ENCODE results near the gene FSHR.
A peak's percentile ranks its signal among the peaks of the same experiment; 100 is the strongest.

Gene FSHR

DNA sequence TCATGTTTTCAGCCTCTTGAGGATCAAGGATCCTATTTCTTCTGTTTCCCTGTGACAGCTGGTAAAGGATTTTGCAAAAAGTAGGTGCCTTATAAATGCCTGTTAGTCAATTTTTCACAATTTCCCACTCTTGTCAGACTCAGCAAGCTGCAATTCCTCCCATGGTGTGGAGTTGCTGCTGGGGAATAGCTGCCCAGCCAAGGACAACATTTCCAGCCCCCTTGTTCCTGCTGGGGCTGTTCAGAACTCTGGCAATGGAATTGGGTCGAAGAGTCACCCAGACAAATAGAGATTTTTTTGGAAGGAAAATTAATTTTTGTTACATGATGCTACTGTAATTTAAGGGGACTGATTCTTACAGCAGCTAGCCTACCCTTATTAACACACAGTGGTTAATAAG, 43.7 kb downstream of the FSHR start:
- DNase-seq, result peak; percentile 19

DNA sequence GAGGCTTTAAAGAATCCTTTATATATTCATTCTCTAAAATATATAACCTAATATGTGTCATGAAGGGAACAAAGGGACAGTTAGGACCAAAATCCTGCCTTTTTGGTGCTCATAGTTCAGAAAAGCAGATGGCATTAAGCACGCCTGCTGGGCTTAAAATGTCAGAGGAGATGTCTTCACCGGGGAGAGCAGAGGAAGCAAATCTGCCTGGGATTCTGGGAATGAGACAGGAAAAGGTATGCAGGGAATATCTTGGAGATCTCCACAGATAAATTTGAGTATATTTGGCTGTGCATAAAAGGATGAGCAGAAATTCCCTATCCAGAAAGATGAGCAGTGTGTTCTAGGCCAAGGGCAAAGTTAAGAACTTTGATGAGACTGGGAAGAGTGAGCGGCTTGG, 45.5 kb downstream of the FSHR start:
- no peak for DNase-seq

GRCh38 chr2:49108436-49108835, 45.9 kb downstream of the FSHR start:
- no peak for DNase-seq

GRCh38 chr2:49105506-49105905, 48.8 kb downstream of the FSHR start:
- DNase-seq, result no peak

DNA sequence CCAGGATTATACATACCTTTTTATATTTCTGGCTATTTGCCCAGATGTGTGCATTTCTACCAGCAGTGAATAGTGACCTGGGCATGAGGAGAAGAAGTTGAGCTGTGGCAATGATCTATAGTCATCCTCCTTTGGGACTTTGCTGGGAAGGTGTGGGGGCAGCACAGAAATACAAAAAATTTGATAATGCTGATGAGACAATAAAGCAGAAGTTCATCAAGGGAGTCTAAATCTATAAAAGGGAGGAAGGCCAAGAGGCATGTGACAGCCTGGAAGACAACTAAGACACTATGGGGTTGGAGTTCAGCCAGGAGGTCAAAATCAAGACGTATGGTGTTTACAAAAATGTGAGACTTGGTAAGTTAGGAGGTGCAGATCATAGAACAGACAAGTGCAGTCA, 52.2 kb downstream of the FSHR start:
- no peak for DNase-seq

DNA sequence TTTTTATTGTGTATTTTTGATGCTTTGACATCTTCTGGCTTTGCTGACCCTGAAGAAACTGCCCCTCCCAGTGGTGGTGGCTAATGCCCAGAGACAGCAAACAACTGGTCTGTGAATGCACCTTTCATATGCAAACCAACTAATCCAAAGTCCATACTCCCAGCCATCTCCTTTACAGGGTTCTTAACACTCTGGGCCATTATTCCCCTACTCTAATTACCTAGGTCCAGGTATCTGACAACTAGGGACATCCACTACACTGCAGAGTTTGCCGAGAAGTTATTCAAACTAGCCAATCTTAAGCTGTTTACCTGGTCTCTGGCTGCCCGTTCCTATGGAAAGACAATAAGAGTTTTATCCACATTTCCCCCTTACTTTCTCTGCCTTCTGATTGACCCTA, 73.6 kb downstream of the FSHR start:
- no peak for DNase-seq

GRCh38 chr2:49070716-49071115, 83.6 kb downstream of the FSHR start:
- DNase-seq, result peak; percentile 4

- DNase-seq, result no peak
These were observed 84.5 kb downstream of the FSHR start for GRCh38 chr2:49069829-49070228.

DNA sequence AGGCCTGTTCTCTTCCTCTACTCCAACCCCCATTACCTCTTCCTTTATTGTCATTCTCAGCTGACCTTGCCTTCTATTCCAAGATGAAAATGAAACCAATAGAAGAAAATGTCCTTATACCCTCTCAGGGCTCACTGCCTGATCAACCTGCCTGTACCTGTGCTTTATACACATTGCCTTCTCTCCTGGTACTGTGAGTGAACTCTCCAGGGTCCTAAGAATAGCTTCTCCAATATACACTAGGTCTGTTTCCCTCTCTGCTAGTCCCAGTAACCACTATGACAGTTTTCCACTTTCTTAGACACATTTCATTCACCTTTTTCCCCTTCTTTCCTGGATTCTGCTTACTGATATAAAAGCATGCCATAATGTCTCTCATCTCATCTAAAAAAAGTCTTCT, 85.7 kb downstream of the FSHR start:
- DNase-seq, result no peak

- DNase-seq, result no peak
These were observed 86.3 kb downstream of the FSHR start for GRCh38 chr2:49067971-49068370.

GRCh38 chr2:49053156-49053555, 101.2 kb downstream of the FSHR start:
- DNase-seq, result no peak

DNA sequence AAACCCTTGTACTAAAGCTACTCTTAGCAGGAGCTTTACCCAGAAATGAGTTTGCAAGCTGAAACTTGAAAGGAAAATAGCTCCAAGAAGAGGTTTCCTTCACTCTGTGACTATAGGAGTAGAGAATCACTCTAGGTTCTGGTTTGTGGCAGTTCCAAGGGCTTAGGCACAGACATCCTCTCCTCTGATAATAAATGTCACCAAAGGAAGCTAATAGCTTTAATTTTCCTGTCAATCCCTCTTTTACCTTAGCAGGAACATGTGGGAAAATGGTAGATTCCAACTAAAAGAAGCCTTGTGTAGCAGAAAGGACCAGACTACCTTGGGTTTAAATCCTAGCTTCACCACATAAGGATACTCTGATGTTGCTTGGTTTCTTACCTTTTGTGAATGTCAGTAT, 104.0 kb downstream of the FSHR start:
- no peak for DNase-seq

DNA sequence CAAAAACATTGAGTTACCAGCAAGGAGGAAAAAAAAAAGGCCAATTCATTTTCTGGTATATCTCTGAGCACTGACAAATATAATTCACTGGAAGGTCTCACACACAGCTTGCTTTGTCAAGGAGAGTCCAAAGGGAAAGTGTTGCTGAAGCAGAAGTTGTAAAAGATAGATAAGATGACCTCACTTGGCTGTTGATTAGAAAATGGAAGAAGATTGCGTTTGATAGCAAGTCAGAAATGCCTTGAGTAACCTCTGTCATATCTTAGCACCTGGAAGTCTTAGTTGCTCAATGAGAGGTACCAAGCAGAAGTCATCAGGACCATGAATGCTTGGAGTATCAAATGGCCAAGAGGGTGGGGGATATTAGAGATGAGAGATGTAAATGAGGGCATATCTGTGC, 105.2 kb downstream of the FSHR start:
- no peak for DNase-seq

GRCh38 chr2:49045083-49045482, 109.2 kb downstream of the FSHR start:
- DNase-seq, result no peak

DNA sequence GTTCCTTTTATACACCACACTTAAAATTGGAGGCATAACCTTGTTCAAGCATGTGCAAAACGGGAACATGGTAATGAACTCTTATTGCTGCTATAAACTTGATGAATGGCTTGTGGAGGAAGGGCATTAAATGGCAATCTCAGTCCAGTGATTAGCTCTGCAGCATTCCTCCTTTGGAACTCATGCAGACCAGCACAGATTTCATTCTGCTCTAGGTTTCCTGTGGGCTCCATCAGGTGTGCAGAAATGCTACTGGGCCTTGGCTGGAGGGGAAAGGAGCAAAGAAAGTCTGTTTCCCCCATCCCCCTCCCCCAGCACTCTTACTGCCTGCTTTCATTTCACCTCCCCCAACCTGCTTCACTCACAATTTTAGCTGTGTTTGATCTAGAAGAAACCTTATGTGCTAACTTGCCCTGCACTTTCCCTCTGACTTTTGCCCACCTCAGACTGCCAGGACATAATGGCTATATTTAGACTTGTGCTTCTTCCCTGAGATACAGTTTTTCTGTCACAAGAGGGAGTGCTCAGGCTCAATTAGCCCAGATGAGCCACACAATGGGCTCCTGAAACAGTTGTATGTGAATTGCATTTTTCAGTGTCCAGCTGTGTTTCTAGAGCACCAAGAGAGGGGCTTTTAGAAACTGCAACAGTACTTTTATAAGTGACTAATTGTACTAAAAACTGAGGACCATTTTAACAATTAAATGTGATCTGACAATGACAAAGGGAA, 109.8 kb downstream of the FSHR start:
- DNase-seq, result peak; percentile 66

GRCh38 chr2:49043405-49043982, 110.8 kb downstream of the FSHR start:
- no peak for DNase-seq

DNA sequence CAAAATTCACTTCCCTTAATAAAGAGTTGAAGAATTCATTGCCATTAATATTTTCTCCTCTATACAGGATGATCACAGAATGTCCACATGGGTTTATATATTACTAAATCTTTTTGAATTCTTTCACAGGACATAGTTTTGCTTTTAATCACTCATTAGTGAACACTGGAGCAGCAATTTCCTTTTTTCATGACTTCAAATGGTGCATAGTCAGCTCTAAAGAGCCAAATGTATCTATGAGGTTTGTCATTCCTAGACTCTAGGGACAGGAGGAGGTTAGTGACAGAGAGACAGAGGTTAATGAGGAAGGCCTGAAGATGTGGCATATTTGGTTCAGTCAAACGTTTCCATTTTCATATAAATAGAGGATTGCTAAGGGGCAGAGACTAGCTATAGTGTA, 111.8 kb downstream of the FSHR start:
- DNase-seq, result no peak

GRCh38 chr2:49041061-49041460, 113.3 kb downstream of the FSHR start:
- DNase-seq, result peak; percentile 39

- DNase-seq, result no peak
These were observed 117.1 kb downstream of the FSHR start for GRCh38 chr2:49037197-49037596.

GRCh38 chr2:49035481-49035880, 118.8 kb downstream of the FSHR start:
- no peak for DNase-seq

- no peak for DNase-seq
These were observed 120.7 kb downstream of the FSHR start for GRCh38 chr2:49033394-49034185.

DNA sequence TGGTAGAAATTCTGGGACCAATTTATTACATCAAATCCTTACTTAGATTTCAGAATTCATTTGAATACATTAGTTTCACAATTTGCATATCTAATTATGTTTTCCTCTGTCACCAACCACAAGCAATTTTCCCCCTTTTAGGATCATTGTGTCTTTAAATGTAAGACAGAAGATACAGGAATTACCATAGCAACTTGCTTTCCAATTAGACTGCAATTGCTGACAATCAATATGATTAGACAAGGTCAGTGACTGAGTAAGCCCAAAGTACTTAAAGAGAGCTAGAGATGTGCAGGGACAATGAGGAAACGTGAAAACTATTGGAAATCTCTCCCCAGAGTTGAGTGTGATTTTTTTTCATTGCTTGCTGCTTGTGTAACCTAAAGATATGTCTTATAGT, 121.4 kb downstream of the FSHR start:
- peak; percentile 55 for DNase-seq

- DNase-seq, result no peak
These were observed 122.2 kb downstream of the FSHR start for GRCh38 chr2:49032126-49032525.

- DNase-seq, result peak; percentile 27
These were observed 124.9 kb downstream of the FSHR start for GRCh38 chr2:49029406-49029805.

Measured in eye (tissue), 1 donor.